HG02588 (cell line): ENCODE data around the gene BBS1.
"Not testable (repeated sequence)": the region's sequence is repeated elsewhere in the genome, so short reads cannot be mapped to it uniquely, and the experiment has no call there.

ENCODE experiments used
- ATAC-seq: cut with Tn5 transposase; IDR thresholded peaks from one replicate; pipeline ENCODE4 v1.9.1; 2021; ENCODE audit warnings: mild to moderate bottlenecking, moderate library complexity; ENCODE audit not compliant: unreplicated experiment

BBS1 gene

GRCh38 chr11:66523611-66524010 is 13.2 kb downstream of the BBS1 start:
- ATAC-seq = no peak

DNA sequence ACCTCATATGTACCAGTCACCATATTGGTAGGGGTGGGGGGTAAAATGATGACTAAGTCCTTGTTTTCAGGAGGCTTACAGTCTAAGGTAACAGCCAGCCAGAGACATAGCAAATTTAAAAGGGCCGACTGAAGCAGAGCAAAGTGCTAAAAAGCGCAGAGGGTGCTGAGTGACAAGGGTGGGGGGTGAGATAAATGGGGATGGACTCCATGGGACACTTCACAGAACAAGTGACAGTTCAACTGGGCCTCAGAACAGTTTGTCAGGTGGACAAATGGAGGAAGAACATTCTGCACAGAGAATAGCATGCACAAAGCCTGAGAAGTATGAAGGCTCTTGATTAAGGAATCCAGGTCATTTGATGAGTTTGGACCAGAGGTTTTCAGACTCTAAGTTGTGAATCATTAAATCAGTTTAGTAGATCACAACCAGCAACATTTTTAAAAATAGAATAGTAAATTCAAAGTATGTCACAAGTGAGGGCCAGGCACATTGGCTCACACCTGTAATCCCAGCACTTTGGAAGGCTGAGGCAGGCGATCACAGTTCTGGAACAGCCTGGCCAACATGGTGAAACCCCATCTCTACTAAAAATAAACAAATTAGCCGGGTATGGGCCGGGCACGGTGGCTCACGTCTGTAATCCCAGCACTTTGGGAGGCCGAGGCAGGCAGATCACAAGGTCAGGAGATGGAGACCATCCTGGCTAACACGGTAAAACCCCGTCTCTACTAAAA is 14.0 kb downstream of the BBS1 start:
- no peak for ATAC-seq

DNA sequence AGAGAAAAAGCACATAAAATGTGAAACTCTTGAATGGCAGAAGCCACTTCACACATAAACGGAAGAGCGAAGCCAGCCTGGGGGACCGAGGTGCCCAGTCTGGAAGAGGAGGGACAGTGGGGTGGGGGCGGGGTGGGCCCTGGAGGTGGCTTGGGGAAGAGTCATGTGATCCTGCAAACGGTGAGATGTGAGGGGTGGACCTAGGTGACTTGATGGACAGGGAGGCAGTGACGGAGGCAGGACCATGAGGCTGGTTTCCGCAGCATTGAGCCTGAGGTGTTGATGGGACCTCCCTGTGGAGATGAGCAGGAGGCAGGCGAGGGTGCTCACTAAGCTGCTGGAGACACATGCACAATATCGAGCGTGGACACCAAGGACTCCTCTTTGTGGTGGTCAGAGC is 18.6 kb downstream of the BBS1 start:
- no peak for ATAC-seq

GRCh38 chr11:66529655-66530054 is 19.2 kb downstream of the BBS1 start:
- ATAC-seq = no peak

GRCh38 chr11:66530927-66531709 is 20.7 kb downstream of the BBS1 start:
- ATAC-seq = no peak

DNA sequence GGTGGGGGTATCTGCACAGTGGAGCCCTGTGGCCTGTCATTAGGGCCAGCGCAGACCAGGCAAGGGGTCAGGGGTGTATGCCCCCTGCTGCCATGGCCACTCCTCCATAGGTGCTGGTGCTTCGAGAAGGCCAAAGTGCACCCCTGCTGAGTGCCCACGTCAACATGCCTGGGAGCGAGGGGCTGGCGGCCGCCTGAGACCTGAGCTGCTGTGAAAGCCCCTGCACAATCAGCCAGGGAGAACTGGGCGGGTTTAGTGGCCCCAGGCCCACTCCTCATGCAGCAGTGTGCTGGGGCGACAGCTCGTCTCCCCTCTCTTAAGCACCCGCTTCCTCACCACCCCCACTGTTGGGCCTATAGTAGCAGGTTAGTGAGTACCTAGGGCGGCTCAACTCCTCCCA is 21.4 kb downstream of the BBS1 start:
- no peak for ATAC-seq

DNA sequence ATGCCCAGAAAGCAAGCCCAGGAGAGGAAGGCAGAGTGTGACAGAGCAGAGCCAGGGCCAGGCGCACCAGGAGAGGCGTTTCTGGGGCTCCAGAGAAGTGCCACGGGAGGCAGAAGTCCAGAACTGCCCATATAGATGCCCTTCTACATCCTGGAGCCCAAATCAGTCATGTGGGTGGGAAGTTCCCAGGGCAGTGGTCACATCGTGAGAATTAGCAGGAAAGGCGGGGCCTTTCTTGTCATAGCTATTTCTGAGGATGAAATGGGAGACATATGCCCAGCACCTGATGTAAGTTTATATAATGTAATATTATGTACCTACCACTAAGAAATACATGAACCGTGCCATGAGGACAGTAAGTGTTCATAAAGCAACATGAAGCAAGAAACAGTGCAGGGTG is 22.3 kb downstream of the BBS1 start:
- ATAC-seq = no peak

DNA sequence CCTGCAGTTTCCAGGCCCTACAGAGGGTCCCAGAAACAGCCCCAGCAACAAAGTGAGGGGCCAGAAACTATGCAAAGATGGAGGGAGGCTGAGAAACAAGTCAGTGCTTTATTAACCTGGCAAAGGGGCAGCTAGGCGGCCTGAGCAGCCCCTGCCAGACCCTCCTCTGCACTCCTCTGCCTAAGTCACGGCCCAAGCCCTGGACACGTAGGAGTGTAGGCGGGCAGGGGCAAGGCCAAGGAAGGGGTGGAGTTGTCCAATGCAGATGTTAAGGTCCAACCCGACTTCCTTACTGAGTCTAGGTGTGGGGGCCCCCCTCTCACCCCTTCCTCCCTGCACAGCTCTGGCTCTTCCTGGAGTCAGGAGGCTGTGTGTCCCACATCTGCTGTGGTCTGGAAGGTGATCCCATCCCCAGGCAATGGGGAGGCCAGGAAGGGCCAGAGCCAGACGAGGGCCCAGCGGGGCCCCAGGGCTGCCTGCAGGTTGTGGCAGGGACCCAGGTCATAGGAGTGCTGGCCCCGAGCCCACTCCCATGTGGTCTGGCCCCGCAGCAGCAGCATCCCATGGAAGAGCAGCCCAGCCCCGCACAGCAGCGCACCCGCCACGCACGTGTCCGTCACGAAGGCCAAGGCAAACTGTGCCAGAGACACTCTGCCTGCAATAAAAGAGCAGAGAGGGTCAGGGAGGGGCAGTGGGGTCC is 28.9 kb downstream of the BBS1 start:
- ATAC-seq = no peak

DNA sequence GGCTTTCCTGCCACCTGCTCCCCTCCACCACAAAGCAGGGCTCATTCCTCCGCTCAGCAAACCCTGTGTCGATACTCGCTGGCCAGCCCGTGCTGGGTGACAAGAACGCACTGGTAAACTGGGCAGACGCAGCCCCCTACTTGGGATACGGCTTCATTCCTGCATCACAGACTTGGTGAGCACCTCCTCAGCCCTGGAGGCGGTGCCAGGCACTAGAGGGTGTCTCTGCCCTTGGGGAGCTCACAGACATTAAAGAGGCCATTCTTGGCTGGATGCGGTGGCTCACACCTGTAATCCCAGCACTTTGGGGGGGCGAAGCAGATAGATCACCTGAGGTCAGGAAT is 29.4 kb downstream of the BBS1 start:
- no peak for ATAC-seq

DNA sequence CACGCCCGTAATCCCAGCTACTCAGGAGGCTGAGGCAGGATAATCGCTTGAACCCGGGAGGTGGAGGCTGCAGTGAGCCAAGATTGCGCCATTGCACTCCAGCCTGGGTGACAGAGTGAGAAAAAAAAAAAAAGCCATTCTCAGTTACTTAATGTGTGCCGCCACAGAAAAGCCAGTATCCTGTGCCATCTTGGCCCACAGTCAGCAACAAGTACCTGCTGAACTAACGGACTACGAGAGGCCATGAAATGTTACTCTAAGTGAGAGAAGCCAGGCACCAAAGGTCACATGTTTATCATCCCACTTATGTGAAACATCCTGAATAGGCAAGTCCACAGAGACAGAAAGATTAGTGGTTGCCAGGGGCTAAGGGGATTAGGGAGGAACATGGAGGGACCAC is 30.2 kb downstream of the BBS1 start:
- ATAC-seq = not testable (repeated sequence)

DNA sequence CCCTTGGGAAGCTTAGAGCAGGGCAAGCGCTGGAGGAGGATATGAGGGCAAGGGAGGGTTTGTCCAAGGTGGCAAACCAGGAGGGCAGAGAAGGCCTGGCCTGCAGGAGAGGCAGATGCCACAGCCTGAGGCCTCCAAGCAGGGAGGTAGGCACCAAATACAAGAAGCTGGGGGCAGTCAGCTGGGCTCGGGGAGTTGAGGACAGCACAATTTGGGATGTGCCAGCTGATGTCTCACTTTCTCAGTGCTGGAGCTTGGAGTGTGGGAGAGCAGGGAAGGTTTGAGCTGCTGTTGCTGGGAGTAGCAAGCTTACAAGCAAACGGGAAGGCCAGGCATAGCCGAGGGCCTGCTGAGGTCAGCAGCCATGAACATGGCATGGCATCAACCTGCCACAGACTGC is 31.5 kb downstream of the BBS1 start:
- ATAC-seq = no peak

GRCh38 chr11:66542362-66542761 is 31.9 kb downstream of the BBS1 start:
- ATAC-seq = no peak

DNA sequence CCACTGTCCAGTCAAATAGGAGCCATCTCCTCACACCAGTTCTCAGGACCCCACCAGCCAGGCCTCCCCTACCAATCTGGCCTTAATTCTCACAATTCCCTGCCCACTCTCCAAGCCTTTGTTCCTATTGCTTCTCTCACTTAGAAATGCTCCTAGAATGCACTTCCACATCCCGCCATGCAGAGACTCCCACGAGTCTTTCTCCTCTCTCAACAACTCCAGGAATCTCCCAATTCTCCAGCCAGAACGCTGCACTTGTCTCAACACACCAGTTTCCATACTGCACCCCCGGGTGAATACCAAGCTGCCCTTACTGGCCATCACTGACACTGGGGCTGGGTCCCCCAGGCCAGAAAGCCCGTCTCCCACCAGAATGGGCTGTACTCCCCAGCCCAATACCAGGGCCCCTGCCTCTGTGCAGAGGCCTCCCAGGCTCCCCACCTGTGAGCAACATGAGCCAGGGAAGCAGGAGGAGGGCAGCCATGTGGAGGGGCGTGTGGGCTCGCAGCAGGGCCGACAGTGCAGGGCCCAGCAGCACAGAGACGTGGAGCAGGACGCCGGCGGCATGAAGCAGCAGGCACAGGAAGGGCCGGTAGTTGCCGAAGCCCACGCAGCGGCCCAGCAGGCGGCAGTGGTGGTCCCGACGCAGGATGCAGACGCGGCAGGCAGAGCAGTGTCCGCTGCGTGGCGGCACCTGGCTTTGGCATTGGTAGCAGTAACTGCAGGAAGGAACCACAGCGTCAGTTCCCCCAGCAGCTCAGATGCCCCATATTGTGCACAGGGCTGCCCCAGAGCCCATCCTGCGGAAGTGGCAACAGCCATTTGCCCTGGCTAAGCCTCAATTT is 33.0 kb downstream of the BBS1 start:
- ATAC-seq = no peak

DNA sequence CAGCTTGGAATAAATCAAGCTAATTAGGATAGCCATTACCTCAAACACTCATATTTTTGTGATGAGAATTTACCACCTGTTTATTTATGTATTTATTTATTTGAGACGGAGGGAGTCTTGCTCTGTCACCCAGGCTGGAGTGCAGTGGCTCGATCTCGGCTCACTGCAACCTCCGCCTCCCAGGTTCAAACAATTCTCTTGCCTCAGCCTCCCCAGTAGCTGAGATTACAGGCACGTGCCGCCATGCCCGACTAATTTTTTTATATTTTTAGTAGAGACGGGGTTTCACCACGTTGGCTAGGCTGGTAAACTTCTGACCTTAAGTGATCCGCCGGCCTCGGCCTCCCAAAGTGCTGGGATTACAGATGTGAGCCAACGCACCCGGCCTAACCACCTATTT is 34.5 kb downstream of the BBS1 start:
- not testable (repeated sequence) for ATAC-seq

DNA sequence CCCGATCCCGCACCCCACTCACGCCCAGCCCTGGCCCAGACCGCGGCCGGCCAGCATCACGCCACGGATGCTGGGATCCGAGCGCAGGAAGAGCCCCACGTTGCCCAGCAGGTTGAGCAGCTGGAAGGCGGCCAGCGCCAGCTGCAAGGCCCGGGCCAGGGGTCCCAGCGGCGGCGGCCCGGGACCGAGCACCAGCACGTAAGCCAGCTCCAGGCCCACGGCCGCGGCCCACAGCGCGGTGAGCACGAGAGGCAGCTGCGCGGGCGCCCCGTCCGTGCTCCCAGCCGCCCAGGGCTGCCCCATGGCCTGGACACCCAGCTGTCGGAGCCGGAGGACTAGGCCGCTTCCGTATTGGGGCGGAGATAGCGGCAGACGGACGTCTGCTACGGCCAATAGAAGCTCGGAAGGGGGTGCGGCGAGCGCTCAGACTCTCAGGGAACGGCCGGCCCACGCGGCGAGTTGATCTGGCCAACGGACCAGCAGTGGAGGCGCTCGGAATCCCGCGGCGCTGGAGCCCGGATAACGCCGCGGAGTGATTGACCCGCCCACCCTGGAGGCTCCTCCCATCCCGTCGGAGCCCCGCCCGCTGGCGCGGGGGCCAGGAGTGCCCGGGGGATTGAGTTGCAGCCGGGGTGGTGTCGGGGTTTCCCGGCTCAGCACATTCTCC is 35.4 kb downstream of the BBS1 start, which contains the start of gene ZDHHC24:
Gene ZDHHC24 (minus strand): TSS at position 348 of the 667 bp plus-strand sequence. CDS start 45 bp downstream, at position 303.
- peak; percentile 84 for ATAC-seq

DNA sequence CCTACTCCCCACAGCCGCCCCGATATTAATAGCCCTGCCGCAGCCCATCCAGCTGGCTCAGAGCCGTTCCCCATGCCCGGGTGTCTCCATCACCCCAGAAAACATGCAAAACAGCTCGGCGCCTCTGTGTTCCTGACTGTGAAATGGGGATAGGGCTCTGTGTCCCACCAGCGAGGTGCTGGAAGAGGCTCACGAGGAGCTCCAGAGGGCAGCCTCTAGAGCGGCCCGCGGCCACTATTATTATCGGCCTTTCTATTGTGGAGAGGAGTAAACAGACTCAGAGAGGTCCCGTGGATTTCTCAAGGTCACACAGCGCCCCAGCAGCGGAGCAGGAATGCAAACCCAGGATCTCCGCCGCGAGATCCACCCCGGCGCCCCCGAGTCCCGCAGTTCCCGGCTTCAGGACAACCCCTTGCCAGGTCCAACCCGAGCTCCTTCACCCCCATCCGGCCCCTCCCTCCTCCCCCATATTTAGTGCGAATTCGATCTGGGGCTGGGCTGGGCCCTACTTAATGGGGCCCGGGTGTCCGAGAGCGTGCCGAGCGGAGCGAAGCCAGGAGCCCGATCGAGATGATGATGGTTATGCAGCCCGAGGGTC is 36.0 kb downstream of the BBS1 start, which contains the start of gene ACTN3:
Gene ACTN3 (plus strand): TSS at position 536 of the 598 bp plus-strand sequence. CDS start 35 bp downstream, at position 571.
- no peak for ATAC-seq

DNA sequence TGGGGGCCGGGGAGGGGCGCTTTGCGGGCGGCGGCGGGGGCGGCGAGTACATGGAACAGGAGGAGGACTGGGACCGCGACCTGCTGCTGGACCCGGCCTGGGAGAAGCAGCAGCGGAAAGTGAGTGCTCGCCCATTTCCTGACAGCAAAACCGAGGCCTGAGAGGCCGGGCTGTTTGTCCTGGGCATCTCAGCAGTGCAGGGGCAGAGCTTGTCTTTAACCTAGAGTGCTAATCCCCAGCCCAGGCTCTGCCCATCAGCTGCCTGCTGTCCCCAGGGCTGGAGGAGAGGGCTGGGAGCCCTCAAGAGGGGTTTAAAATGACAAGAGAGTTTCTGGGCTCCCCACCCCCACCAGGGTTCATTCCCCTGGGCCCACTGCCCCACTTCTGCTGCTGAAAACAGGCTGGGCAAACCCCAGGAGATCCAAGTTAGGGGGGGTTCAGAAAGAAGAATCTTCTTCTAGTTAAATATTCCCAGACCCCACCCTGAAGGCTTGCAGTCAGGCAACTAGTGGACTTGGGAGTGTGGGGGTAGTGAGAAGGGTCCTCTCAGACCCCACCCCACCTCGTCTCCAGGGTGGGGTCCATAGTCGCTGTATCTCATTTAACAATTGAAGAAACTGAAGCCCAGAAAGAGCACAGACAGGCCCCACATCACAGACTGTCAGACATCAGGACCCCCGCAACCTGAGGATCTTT is 36.7 kb downstream of the BBS1 start:
- ATAC-seq = no peak

DNA sequence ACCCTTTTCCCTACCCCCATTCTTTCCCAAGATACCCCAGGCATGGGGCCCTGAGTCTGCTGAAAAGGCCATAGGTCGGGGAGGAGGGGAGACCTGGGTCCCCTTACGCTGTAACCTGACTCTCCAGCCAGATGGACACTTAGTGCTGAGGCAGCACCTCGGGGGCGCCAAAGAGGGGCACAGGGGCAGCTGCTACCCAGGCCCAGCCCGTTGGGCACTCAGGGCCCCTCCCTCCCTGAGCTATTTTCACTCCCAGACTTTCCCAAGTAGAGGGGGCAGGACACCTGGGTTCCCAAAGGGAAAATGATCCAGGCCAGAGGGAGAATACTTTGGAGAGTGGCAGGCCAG is 37.2 kb downstream of the BBS1 start:
- ATAC-seq = no peak

DNA sequence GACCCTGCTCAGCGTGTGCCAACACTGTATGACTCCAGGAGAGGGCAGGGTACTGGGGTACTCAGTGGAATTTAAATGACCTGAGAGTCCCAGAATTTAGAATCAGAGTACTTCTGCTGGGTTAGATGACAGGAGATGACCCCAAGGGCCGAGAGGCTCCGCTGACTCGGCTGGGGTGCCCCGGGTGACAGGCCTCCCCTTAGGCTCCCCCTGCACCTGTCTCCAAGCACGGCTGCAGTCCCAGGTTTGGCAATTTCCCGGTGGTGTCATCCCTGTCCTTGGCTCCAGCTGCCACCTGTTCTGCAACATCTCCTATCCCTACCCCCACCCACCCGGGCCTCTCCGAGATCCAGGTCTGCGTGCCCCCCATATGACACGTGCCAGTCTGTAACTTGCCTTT is 37.6 kb downstream of the BBS1 start:
- ATAC-seq = no peak
